Stimulated activated CD4-positive, alpha-beta T cell treated with anti-CD3 and anti-CD28 coated beads, Interleukin-4, amount 100 ng/mL, for 4 hours (primary cell): Measurements from ENCODE around the gene ZFYVE26.
"Not testable (repeated sequence)": the region's sequence is repeated elsewhere in the genome, so short reads cannot be mapped to it uniquely, and the experiment has no call there.

Experiments used
- DNase-seq, 2 experiments: peaks; one replicate each; pipeline ENCODE4 v3.0.0-alpha.2; 2020

ZFYVE26 gene

DNA sequence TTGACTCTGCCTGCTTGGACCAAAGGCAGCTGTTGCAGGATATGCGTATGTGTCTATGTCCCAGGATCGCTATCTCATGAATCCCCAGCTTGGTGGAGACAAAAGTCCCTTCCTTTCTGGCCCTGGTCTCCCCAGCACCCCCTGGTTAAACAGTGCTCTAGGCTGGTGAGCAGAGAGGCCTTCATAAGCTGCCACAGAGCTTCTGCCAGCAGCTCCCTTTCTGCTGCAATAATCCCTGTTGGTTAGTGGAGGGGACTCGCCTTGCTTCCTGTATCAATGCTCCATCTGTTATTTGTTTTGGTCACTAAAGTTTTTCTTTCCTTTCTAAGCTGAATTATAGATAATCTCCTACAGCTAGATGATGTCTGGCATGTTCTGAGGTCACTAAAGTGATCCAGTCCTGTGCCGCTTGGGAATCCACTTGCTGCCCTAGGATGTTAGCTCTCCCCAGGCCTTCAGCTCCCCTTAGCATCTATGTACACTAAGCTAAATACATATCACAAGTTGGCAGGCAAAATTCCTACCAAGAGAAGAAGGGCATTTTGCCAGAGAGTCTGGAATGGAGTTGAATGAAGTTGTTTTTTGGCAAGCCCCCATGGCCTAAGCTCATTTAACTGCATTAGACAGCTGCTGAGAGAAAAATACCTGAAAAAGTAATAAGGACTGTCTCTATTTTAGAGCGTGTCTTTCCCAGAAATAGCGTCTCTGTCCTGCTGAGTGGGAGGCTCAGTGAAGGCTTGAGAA is 66.9 kb downstream of the ZFYVE26 start:
- no peak for DNase-seq

GRCh38 chr14:67748312-67748711 is 68.1 kb downstream of the ZFYVE26 start:
- DNase-seq: no peak

- no peak for DNase-seq
Observed at GRCh38 chr14:67746927-67747326, 69.5 kb downstream of the ZFYVE26 start.

GRCh38 chr14:67744046-67744445 is 72.3 kb downstream of the ZFYVE26 start:
- no peak for DNase-seq

DNA sequence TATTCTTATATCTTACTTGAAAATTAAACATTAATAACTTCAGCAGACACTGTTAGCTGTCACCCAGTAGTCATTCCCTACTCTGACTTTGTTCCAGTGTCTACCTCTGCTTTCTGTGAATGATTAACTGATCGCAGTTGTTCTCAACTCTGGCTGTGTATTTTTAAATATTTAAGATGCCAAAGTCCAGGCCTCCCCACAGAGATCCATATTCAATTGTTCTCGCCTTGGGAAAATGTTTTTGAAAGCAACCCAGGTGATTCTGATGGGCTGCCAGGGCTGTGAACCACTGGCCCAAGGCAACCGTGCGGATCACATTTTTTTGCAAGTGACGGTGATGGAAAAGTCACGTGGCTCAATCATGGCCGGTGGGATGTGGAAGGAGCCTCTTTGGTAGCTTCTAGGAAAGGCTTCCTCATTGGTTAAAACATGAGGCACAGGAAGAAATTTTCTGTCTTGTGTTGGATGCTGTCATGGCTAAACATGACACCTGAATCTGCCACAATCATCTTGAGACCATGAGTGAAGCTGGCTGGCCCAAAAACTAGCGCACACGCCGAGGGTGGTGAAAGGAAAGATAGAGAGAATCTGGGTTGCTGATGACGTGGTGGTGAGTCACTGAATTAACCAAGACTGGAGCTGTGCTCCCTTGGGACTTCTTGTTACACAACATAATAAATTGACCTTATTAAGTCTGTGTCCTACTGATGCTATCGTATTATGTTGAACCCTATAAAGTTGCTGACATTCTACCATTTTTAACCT is 77.5 kb downstream of the ZFYVE26 start:
- DNase-seq: no peak

GRCh38 chr14:67736771-67737170 is 79.6 kb downstream of the ZFYVE26 start:
- no peak for DNase-seq

GRCh38 chr14:67735336-67736147 is 80.8 kb downstream of the ZFYVE26 start:
- no peak for DNase-seq

DNA sequence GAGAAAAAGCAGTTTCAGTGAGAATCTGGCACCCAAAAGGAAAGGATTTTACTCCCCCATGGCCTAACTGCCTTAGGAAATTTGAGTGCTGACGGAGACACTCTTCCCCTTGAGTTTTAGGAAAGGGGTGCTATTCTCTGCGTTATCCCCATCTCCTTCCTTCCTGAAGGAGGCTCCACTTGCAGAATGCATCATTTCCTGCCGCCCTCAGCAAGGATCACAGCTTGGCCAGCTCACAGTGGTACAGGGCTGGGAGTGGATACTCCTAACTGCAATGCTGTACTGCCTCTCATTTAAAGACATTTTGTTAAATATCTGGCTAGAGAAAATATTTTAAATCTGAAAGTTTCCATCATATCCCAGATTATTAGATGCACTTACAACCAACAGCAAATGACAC is 81.7 kb downstream of the ZFYVE26 start:
- no peak for DNase-seq

DNA sequence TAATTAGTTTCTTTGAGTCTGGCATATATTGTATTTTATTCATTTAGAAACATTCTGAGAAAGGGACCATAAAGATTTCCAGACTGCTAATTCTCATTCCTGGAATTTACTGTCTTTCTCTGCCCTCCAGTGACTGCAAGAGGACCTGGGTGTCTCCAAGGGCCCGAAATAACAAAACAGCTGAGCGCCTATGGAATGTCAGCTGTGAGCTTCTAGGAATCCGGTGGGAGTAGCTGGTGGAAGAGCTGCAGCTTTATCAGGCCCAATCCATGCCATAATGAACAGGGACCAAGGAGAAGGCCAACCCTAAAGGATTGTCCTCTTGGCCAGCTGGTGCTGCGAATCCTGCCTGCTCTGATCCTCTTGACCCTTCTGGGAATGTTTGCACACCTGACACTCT is 82.8 kb downstream of the ZFYVE26 start:
- no peak for DNase-seq

GRCh38 chr14:67729072-67729885 is 87.1 kb downstream of the ZFYVE26 start:
- DNase-seq: no peak

GRCh38 chr14:67728258-67728657 is 88.1 kb downstream of the ZFYVE26 start:
- DNase-seq: no peak

- no peak for DNase-seq
Observed at GRCh38 chr14:67727361-67727760, 89.0 kb downstream of the ZFYVE26 start.

- no peak for DNase-seq
Observed at GRCh38 chr14:67725171-67725570, 91.2 kb downstream of the ZFYVE26 start.

DNA sequence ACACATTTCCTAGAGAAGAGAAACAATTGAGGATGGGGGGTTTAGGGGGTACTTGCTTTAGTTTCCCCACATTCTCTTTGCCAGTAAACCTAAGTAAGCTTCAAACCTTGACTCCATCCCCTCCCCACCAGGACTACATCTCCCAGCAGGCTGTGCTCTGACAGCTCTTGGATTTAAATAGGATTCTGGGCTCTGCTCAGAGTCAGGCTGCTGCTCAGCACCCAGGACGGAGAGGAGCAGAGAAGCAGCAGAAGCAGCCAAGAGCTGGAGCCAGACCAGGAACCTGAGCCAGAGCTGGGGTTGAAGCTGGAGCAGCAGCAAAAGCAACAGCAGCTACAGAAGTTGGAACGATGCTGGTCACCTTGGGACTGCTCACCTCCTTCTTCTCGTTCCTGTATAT is 94.1 kb downstream of the ZFYVE26 start:
- DNase-seq: no peak

DNA sequence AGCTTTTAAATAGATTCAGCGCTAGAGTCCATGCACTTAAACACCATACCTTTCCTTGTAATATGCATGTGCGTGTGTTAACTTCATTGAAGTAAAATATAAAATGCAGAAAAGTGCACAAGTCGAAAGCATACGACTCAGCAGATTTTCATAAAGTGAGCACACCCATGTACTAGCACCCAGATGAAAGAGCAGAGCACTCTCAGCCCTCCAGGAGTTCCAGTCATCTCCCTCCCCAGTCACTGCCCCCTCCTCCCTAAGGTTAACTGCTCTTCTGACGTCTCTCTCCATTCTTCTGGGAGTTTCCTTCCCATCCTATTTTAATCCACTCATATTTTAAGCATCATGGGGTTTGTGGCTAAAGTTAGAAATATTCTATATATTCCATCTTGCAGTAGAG is 94.5 kb downstream of the ZFYVE26 start:
- DNase-seq: no peak

DNA sequence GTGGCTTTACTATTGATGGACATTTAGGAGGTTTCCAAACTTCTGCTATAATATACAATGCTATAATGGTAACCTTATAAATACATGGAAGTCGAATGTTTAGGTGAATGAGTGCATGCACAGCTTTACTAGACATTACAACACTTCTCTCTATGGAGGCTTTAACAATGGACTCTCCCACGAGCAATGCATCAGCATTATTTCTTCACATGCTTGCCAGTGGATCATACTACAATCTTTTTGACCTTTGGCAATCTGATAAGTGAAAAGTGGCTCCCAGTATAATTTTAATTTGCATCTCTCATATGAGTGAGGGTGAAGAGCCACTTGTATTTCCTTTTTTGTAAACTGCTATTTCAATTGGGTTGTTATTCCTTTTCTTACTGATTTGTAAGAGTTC is 96.5 kb downstream of the ZFYVE26 start:
- no peak for DNase-seq

DNA sequence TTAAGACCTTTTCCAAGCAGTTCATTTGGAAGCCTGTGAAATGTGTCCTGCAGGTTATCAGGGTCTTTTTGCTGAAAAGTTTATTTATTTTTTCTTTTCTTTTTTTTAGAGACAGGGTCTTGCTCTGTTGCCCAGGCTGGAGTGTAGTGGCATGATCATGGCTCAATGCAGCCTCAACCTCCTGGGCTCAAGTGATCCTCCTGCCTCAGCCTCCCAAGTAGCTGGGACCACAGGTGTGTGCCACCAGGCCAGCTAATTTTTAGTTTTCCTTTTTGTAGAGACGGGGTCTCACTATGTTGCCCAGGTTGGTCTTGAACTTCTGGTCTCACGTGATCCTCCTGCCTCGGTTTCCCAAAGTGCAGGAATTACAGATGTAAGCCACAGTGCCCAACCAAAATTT is 97.0 kb downstream of the ZFYVE26 start:
- DNase-seq: not testable (repeated sequence)

DNA sequence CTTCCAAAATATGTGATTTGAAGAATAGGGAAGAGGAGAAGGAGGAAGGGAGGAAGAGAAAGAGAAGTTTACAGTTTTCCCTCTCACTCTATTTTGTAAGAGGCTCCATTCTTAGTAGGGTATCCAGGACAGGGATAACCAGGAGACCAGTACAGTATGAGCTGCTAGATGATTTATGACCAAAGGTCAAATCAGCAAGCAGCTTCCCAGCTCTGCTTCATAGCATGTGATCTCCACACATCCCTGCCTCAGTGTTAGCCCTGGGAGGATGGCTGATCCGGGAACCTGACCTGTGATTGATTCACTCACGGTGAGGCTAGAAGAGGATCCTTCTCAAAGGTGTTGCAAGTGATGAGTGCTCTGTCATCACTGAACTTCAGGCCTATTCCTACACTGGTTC is 98.1 kb downstream of the ZFYVE26 start:
- no peak for DNase-seq

DNA sequence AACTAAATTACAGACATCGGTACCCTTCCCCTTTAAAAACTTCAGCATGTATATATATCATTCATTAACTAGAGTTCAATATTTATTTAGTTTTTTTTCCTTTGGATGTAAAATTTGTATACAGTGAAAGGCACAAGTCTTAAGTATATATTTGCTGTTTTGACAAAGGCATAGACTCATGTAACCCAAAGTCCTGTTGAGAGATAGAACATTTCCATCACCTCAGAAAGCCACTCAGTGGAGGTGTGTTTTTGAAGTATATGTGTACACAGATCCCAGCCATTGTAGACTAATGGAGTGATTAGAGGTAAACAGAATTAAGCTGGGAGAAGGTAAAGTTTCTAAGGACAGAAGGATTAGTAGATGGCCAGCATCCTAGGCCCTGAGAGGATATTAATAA is 99.3 kb downstream of the ZFYVE26 start:
- DNase-seq: no peak

- DNase-seq: no peak
Observed at GRCh38 chr14:67710209-67710608, 106.2 kb downstream of the ZFYVE26 start.

GRCh38 chr14:67709796-67710195 is 106.6 kb downstream of the ZFYVE26 start:
- DNase-seq: not testable (repeated sequence)

GRCh38 chr14:67709346-67709745 is 107.0 kb downstream of the ZFYVE26 start:
- DNase-seq: not testable (repeated sequence)

GRCh38 chr14:67705211-67705610 is 111.2 kb downstream of the ZFYVE26 start:
- no peak for DNase-seq
